ENCODE measurements around the gene GRHPR.
A peak's percentile ranks its signal among the peaks of the same experiment; 100 is the strongest.
"Not testable (repeated sequence)": the region's sequence is repeated elsewhere in the genome, so short reads cannot be mapped to it uniquely, and the experiment has no call there.

GRHPR gene

DNA sequence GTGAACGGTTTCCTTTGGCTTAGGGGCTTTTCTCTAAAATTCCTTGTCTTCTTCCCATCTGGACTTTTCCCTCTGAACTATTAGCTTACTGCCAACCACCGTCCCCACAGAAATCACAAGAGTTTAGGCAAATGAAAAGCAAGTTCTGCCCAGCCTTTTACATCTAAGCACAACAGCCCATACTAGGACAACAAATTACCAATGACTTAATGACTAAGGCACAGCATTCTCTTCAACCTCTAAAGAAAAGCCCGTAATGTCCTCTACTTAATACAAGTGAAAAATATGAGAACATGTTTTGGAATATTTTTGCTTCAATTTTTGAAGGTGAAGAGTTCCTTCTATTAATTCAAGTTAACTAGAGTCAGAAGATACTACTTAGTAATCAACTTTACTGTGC, 41.5 kb downstream of the GRHPR start:
- no peak for DNase-seq (ENCODE audit: extremely low read depth, low read depth)
- TF ChIP-seq, protein P1, sequence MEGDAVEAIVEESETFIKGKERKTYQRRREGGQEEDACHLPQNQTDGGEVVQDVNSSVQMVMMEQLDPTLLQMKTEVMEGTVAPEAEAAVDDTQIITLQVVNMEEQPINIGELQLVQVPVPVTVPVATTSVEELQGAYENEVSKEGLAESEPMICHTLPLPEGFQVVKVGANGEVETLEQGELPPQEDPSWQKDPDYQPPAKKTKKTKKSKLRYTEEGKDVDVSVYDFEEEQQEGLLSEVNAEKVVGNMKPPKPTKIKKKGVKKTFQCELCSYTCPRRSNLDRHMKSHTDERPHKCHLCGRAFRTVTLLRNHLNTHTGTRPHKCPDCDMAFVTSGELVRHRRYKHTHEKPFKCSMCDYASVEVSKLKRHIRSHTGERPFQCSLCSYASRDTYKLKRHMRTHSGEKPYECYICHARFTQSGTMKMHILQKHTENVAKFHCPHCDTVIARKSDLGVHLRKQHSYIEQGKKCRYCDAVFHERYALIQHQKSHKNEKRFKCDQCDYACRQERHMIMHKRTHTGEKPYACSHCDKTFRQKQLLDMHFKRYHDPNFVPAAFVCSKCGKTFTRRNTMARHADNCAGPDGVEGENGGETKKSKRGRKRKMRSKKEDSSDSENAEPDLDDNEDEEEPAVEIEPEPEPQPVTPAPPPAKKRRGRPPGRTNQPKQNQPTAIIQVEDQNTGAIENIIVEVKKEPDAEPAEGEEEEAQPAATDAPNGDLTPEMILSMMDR (IDR thresholded peaks at IDR 0.05; ENCODE audit: low read depth, low read length): no peak

DNA sequence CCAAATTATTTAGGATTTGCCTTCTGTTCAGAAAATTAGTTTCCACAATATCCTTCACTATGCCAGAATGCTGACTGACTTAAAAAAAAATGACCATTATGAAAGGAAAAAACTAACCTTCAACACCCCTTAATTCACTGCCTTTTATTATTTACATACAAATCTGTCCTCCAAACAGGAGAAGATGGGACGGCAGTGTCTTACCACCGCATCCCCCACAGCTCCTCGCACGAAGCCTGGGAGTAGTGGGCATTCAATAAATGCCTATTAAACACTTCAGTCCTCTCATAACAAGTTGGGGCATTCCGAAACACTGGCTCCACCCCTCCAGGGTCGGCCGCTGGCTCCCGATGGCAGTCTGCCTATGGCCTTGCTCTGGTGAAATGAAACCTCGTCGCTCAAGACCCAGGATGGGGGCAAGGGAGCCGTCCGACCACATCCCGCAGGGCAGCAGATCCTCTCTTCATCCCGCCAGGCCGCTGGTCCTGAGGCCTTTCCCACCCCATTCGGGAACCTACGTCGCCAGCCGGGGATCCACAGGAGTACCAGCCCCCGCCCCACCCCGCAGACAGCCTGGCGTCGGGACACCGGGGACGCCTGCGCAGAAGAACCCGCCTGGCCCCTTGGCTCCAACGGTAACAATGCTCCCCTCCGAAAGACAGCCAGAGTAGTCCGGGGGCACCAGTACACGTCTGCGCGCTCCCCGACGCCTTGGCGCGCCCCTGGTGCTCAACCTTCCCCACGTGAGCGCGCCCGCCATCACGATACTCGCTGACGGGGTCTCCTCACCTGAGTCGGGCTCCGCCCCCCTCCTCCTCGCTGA, 42.1 kb downstream of the GRHPR start:
- peak; percentile 22 for DNase-seq (ENCODE audit: extremely low read depth, low read depth)
- TF ChIP-seq, protein P1 (IDR thresholded peaks at IDR 0.05; ENCODE audit: low read depth, low read length): no peak

DNA sequence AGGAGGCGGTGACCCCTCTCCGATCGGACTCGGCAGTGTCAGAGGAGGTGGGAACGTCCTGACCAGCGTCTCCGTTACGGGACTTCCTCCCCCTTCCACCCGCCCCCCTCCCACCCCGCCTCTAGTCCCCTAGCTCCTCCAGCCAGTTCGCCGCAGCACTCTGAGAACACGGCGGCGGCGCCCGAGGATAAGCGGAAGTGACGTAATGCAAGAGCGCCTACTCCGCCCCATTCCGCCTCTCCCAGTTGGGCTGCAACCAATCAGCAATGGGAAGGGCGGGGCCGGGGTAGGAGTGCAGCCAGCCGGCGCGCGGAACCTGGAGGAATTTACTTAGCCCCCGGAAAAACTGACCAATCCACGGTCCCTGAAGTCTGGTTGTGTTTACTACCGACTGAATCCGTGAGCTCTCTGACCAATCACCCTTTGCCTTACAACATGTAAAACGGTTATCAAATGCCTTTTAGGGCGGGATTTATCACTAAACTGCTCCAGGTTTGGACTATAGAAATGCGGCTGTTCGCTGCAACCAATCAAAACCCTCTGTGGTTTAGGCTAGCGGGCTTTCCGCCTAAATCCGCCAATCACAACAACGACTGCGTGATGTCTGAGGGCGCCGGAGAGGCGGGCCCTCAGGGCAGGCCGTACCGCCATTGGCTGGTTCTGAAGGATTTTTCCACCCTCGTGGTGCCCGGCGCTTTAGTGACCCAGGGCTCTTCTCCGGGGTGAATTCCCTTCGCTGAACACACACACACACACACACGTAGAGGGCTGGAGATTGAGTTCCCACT, 42.9 kb downstream of the GRHPR start, which contains the start of gene ZBTB5:
ZBTB5 (minus strand) TSS at position 202 of the 788 bp plus-strand sequence. CDS start 22,899 bp downstream, outside the sequence.
- TF ChIP-seq, protein P1 (IDR thresholded peaks at IDR 0.05; ENCODE audit: low read depth, low read length): no peak
- peak; percentile 100 for DNase-seq (ENCODE audit: extremely low read depth, low read depth)

DNA sequence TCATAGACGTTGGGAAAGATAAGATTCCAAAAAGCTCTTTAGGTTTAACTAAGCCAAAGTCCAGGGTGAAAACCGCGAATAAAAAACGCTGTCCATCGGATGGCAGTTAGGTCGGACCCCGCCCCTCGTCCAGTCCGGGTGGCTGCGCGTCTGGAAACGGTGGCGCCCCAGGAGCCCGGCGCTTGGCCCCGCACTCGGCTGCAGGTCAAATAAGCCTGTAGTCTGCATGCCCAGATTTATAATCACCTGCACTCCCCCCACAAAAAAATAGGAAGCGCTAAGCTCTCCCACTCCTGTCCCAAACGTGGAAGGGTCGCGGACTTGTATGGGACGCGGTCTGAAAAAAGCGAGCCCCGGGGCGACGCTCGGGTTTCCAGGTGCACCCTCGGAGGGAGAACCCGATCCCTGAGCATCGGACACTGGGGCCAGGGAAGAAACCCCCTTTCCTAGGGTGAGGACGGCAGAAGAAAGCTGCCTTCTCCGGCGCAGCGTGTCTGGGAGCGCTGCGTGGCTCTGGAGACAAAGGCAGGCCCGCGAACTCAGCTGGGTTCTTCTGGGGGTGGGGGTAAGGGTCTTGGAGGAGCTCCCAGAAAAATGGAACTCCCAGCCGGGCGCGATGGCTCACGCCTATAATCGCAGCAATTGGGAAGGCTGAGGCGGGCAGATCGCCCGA, 43.7 kb downstream of the GRHPR start:
- DNase-seq (ENCODE audit: extremely low read depth, low read depth): peak; percentile 44
- TF ChIP-seq, protein P1 (IDR thresholded peaks at IDR 0.05; ENCODE audit: low read depth, low read length): no peak

DNA sequence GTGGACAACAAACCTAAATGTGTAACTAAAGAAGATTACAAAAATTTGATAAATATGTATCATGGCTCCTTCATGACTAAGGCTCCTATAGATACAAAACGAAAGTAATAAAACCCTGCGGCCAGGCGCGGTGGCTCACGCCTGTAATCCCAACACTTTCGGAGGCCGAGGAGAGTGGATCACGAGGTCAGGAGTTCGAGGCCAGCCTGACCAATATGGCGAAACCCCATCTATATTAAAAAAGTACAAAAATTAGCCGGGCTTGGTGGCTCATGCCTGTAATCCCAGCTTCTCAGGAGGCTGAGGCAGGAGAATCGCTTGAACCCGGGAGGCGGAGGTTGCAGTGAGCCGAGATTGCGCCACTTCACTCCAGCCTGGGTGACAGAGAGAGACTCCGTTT, 45.0 kb downstream of the GRHPR start:
- not testable (repeated sequence) for DNase-seq (ENCODE audit: extremely low read depth, low read depth)

DNA sequence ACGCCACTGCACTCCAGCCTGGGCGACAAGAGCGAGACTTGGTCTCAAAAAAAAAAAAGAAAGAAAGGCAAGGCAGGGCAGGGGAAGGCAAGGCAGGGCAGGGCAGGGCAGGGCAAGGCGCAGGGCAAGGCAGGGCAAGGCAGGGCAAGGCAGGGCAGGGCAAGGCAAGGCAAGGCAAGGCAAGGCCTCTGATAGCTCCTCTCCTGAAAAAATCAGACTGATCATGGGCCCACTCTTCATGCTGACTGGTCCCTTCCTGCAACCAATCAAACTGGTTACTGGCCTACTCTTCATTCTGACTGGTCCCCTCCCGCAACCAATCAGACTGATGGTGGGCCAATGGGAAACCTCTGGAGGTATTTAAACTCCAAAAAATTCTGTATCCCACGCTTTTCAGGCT, 46.1 kb downstream of the GRHPR start:
- DNase-seq (ENCODE audit: extremely low read depth, low read depth): no peak
- TF ChIP-seq, protein P1 (IDR thresholded peaks at IDR 0.05; ENCODE audit: low read depth, low read length): no peak

DNA sequence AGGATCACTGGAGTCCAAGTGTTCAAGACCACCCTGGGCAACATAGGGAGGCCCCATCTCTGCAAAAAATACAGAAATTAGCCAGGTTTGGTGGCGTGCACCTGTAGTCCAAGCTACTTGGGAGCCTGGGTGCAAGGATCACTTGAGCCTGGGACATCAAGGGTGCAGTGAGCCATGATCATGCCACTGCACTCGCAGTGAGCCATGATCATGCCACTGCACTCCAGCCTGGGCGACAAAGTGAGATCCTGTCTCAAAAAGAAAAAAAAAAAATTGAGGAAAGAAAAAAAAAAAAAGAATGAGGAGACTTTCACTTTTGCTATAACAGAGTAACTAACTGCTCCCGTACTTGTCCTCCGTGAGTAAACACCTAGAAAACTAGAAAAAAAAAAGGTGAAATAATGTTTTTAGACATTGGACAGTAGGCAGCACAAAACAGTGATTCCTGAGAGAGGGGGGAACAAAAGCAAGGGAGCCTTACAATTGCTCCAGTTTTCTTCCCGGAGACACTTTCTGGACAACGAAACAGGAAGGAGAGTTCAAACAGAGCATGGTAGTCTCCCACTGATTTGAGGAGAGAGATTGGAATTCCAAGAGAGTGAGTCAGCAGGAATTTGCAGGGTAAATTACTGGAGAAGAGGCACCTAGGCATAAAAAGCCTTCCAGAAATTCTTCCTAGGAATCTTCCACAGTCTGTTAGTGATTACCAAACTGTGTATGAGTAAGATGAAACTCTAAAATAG, 49.6 kb downstream of the GRHPR start:
- DNase-seq (ENCODE audit: extremely low read depth, low read depth): peak; percentile 72
- TF ChIP-seq, protein P1 (IDR thresholded peaks at IDR 0.05; ENCODE audit: low read depth, low read length): no peak

DNA sequence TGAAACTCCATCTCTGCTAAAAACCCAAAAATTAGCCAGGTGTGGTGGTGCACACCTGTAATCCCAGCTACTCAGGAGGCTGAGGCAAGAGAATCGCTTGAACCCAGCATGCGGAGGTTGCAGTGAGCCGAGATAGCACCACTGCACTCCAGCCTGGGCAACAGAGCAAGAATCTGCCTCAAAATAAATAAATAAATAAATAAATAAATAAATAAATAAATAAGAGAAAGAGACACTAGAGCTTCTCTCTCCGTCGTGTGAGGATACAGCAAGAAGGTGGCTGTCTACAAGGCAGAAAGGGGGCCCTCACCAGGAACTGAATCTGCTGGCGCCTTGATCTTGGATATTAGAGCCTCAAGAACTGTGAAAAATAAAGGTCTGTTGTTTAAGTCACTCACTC, 51.5 kb downstream of the GRHPR start:
- not testable (repeated sequence) for DNase-seq (ENCODE audit: extremely low read depth, low read depth)
